Thyroid gland (tissue), 4 donors: ENCODE results near the gene IL12B.

Experiments used
- CTCF ChIP-seq, 6 experiments: fragments of 200-600 bp in 3 of 6; fragments of 450-650 bp in 3 of 6; sonication (generic) in 3 of 6; IDR thresholded peaks; one replicate each; pipeline ENCODE4 v1.5.1; 2016 to 2019; ENCODE audit warnings: antibody characterized with exemption in 6 of 6, mild to moderate bottlenecking in 2 of 6, inconsistent platforms in 1 of 6, moderate library complexity in 1 of 6
- POLR2A ChIP-seq, 2 donors: fragments of 450-650 bp; IDR thresholded peaks; one replicate each; pipeline ENCODE4 v1.6.1; 2017; ENCODE audit warnings: antibody characterized with exemption in 2 of 2, mild to moderate bottlenecking in 2 of 2, moderate library complexity in 1 of 2

- no peak for TF ChIP-seq CTCF (IDR thresholded peaks at IDR 0.05)
- TF ChIP-seq POLR2A (IDR thresholded peaks at IDR 0.05), result no peak
These were observed 5.3 kb downstream of the IL12B start for GRCh38 chr5:159324986-159325385.
